Lower lobe of right lung (tissue), 2 donors: ENCODE results near the gene MAGEB17. TPM values are rescaled to one million over a fixed set of nuclear protein-coding genes. Genes with fewer than 3 reads are reported as not detected.

Experiments
- ATAC-seq, 2 donors: fragments of 200-7000 bp; cut with Tn5 transposase; one replicate each; pipeline ENCODE4 v1.9.1; 2020 to 2022; ENCODE audit warnings: mild to moderate bottlenecking in 2 of 2, moderate library complexity in 2 of 2
- DNase-seq: peaks from one replicate; pipeline ENCODE4 v3.0.0-alpha.2; 2020
- H3K27ac ChIP-seq: fragments of 200-600 bp; one replicate; pipeline ENCODE4 v1.8.0; 2022
- H3K27me3 ChIP-seq: fragments of 200-600 bp; one replicate; pipeline ENCODE4 v1.8.0; 2022; ENCODE audit warnings: low read depth
- H3K36me3 ChIP-seq: fragments of 200-600 bp; one replicate; pipeline ENCODE4 v1.8.0; 2022; ENCODE audit warnings: mild to moderate bottlenecking
- H3K4me1 ChIP-seq: fragments of 200-600 bp; one replicate; pipeline ENCODE4 v1.8.0; 2022
- H3K4me3 ChIP-seq: fragments of 200-600 bp; one replicate; pipeline ENCODE4 v1.8.0; 2022; ENCODE audit warnings: mild to moderate bottlenecking
- H3K9me3 ChIP-seq: fragments of 200-600 bp; one replicate; pipeline ENCODE4 v1.8.0; 2022
- intact Hi-C: fragments of 100-400 bp; cut with DNase I; formaldehyde crosslinking; loops from one replicate; pipeline ENCODE4 v1.11.0; 2022
- total RNA-seq: library from RNA; stranded (reverse); fragmentation: NEBNext Ultra II Directional; extraction: Animal tissue kit (Norgen Biotek cat#: 25700); gene quantifications from one replicate; pipeline ENCODE4 v1.2.1, GENCODE V29; 2021
- TF ChIP-seq, protein P1 (sequence below): fragments of 200-600 bp; IDR thresholded peaks from one replicate; pipeline ENCODE4 v1.8.0; 2022; ENCODE audit warnings: antibody characterized with exemption, mild to moderate bottlenecking
- donor health status: DM: no; HTN: yes; CAD: no; lungs with severe emphysema.

The MAGEB17 gene
- total RNA-seq, 1 donor from 2014 or later: not detected

- Histone ChIP-seq H3K27me3 (no peaks in the 10 kb centered on the region), H3K27ac (no peak overlapping the region), H3K36me3 (no peaks in the 10 kb centered on the region), H3K9me3 (no peaks in the 10 kb centered on the region), H3K4me1 (no peaks in the 10 kb centered on the region), H3K4me3 (no peak overlapping the region)
- no peak for ATAC-seq
- intact Hi-C loops: no loop called here
- no peak for DNase-seq
- TF ChIP-seq, protein P1, sequence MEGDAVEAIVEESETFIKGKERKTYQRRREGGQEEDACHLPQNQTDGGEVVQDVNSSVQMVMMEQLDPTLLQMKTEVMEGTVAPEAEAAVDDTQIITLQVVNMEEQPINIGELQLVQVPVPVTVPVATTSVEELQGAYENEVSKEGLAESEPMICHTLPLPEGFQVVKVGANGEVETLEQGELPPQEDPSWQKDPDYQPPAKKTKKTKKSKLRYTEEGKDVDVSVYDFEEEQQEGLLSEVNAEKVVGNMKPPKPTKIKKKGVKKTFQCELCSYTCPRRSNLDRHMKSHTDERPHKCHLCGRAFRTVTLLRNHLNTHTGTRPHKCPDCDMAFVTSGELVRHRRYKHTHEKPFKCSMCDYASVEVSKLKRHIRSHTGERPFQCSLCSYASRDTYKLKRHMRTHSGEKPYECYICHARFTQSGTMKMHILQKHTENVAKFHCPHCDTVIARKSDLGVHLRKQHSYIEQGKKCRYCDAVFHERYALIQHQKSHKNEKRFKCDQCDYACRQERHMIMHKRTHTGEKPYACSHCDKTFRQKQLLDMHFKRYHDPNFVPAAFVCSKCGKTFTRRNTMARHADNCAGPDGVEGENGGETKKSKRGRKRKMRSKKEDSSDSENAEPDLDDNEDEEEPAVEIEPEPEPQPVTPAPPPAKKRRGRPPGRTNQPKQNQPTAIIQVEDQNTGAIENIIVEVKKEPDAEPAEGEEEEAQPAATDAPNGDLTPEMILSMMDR: no peak
Observed at GRCh38 chrX:16210061-16210460, 42.8 kb downstream of the MAGEB17 start.

GRCh38 chrX:16212024-16212423 lies 44.7 kb downstream of the MAGEB17 start:
- no peaks in the 10 kb centered on the region for H3K9me3 ChIP-seq
- no peaks in the 10 kb centered on the region for H3K36me3 ChIP-seq
- no peaks in the 10 kb centered on the region for H3K4me1 ChIP-seq
- intact Hi-C loops: no loop called here
- ATAC-seq (no peak), DNase-seq (no peak)
- H3K27me3 ChIP-seq: no peaks in the 10 kb centered on the region
- no peak overlapping the region for H3K4me3 ChIP-seq
- TF ChIP-seq, protein P1: no peak
- H3K27ac ChIP-seq: no peak overlapping the region

GRCh38 chrX:16212436-16212835 lies 45.2 kb downstream of the MAGEB17 start:
- Histone ChIP-seq H3K36me3 (no peaks in the 10 kb centered on the region), H3K27ac (no peak overlapping the region), H3K27me3 (no peaks in the 10 kb centered on the region), H3K9me3 (no peaks in the 10 kb centered on the region), H3K4me1 (no peaks in the 10 kb centered on the region), H3K4me3 (no peak overlapping the region)
- no peak for DNase-seq
- TF ChIP-seq, protein P1: no peak
- ATAC-seq: no peak
- intact Hi-C loops: no loop called here

GRCh38 chrX:16213961-16214360 lies 46.7 kb downstream of the MAGEB17 start:
- H3K4me1 ChIP-seq: no peaks in the 10 kb centered on the region
- DNase-seq: no peak
- no peaks in the 10 kb centered on the region for H3K36me3 ChIP-seq
- no peaks in the 10 kb centered on the region for H3K27me3 ChIP-seq
- ATAC-seq: no peak
- TF ChIP-seq, protein P1: no peak
- intact Hi-C loops: no loop called here
- H3K27ac ChIP-seq: no peak overlapping the region
- no peaks in the 10 kb centered on the region for H3K9me3 ChIP-seq
- H3K4me3 ChIP-seq: no peak overlapping the region

DNA sequence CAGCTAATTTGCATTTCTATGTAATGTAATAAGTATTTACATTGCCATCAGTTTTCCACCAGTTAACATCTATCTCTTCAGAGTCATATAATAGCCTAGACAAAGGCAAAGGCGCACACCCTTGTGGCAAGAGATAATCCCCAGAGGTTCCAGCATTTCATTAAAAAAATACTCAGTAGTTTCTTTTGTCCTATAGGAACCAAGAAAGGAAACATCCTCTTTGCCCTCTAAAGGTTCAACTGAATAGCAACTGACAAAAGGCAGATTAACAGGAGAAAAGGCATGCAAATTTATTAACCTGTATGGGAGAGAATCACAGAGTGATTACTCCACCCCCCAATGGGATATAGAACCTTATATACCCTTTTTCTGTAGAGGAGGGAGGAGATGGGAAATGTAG lies 48.4 kb downstream of the MAGEB17 start:
- TF ChIP-seq, protein P1: no peak
- H3K27me3 ChIP-seq: no peaks in the 10 kb centered on the region
- intact Hi-C loops: no loop called here
- DNase-seq (no peak), ATAC-seq (no peak)
- no peaks in the 10 kb centered on the region for H3K9me3 ChIP-seq
- no peaks in the 10 kb centered on the region for H3K4me1 ChIP-seq
- H3K36me3 ChIP-seq: no peaks in the 10 kb centered on the region
- H3K27ac ChIP-seq: no peak overlapping the region
- H3K4me3 ChIP-seq: no peak overlapping the region

Other genes starting within 250 kb of the MAGEB17 start
- gene GRPR, start 43.9 kb upstream of the MAGEB17 start, total RNA-seq: 0.27 TPM